Liver (tissue), 3 donors: ENCODE measurements around the gene ST3GAL3.
"Not testable (repeated sequence)": the region's sequence is repeated elsewhere in the genome, so short reads cannot be mapped to it uniquely, and the experiment has no call there.

Experiments used
- JUND ChIP-seq, 2 donors: IDR thresholded peaks; 2 replicates each; pipeline ENCODE4 v1.6.1; 2016; ENCODE audit warnings: antibody characterized with exemption in 2 of 2
- SP1 ChIP-seq: IDR thresholded peaks from 2 replicates; pipeline ENCODE4 v1.6.1; 2018; ENCODE audit warnings: antibody characterized with exemption, mild to moderate bottlenecking
- TAF1 ChIP-seq: conservative IDR thresholded peaks from 2 replicates; pipeline ENCODE4 v1.6.1; 2016; ENCODE audit warnings: antibody characterized with exemption, mild to moderate bottlenecking
- YY1 ChIP-seq: IDR thresholded peaks from 2 replicates; pipeline ENCODE4 v1.6.1; 2016; ENCODE audit warnings: antibody characterized with exemption, mild to moderate bottlenecking
- TF ChIP-seq, protein P1 (sequence below): fragments of 150-350 bp; IDR thresholded peaks from 2 replicates; pipeline ENCODE4 v1.5.1; 2017; ENCODE audit warnings: improper control_type of control experiment, low read depth, low read length; ENCODE audit not compliant: missing input control
- donor health status: healthy.
- donor health status: healthy.

DNA sequence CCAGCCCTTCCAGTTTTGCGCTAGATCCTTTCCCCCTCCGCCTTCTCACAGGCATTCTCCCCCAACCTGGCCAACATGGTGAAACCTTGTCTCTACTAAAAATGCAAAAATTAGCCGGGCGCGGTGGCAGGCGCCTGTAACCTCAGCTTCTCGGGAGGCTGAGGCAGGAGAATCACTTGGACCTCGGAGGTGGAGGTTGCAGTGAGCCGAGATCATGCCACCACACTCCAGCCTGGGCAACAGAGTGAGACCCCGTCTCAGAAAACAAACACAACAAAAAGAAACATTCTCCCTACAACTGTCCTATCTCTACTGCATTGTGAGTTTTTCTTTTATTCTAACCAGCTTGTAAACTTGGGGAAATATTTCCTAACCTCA, 126.6 kb downstream of the ST3GAL3 start:
- TF ChIP-seq, protein P1, sequence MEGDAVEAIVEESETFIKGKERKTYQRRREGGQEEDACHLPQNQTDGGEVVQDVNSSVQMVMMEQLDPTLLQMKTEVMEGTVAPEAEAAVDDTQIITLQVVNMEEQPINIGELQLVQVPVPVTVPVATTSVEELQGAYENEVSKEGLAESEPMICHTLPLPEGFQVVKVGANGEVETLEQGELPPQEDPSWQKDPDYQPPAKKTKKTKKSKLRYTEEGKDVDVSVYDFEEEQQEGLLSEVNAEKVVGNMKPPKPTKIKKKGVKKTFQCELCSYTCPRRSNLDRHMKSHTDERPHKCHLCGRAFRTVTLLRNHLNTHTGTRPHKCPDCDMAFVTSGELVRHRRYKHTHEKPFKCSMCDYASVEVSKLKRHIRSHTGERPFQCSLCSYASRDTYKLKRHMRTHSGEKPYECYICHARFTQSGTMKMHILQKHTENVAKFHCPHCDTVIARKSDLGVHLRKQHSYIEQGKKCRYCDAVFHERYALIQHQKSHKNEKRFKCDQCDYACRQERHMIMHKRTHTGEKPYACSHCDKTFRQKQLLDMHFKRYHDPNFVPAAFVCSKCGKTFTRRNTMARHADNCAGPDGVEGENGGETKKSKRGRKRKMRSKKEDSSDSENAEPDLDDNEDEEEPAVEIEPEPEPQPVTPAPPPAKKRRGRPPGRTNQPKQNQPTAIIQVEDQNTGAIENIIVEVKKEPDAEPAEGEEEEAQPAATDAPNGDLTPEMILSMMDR, result not testable (repeated sequence)
- not testable (repeated sequence) for TF ChIP-seq YY1; JUND (IDR thresholded peaks at IDR 0.05); SP1; TAF1
